ENCODE measurements around the gene DTNBP1.

DNA sequence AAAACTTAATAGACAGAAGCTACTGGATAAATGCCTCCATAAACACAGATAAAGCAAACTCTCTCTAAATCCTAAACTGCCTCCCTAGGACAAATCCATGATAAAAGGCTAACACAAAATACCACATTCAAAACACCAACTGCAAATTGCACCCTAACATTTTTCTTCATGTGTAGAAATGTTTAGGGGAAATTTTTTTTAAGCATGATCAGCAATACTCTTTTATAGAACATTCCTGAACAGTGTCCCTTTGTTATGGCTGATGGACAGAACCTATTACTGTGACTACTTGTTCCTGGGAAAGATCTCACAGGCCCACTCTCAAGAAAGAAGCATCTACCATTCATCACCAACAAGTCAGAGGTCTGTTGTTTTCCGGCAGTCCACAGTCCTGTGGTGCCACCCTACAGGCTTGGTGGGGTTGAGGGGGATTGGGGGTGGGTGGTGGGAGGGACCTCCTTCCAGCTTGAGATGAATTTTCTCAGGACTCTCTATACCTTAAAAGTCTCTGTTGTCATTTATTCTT lies 64.5 kb downstream of the DTNBP1 start:
- TF ChIP-seq, protein P1, sequence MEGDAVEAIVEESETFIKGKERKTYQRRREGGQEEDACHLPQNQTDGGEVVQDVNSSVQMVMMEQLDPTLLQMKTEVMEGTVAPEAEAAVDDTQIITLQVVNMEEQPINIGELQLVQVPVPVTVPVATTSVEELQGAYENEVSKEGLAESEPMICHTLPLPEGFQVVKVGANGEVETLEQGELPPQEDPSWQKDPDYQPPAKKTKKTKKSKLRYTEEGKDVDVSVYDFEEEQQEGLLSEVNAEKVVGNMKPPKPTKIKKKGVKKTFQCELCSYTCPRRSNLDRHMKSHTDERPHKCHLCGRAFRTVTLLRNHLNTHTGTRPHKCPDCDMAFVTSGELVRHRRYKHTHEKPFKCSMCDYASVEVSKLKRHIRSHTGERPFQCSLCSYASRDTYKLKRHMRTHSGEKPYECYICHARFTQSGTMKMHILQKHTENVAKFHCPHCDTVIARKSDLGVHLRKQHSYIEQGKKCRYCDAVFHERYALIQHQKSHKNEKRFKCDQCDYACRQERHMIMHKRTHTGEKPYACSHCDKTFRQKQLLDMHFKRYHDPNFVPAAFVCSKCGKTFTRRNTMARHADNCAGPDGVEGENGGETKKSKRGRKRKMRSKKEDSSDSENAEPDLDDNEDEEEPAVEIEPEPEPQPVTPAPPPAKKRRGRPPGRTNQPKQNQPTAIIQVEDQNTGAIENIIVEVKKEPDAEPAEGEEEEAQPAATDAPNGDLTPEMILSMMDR (conservative IDR thresholded peaks at IDR 0.05; ENCODE audit: low read depth, low read length) = no peak
- TF ChIP-seq EZH2 (IDR thresholded peaks at IDR 0.05; ENCODE audit: borderline replicate concordance, low read depth, low read length, poor library complexity, severe bottlenecking) = no peak

Data from A673 (cell line).